ENCODE measurements around the gene TSPAN4. TPM values are rescaled to one million over a fixed set of nuclear protein-coding genes. Genes with fewer than 3 reads are reported as not detected.

The TSPAN4 gene
- total RNA-seq, 6 donors from 2014 or later = 91.3 to 181 (median 169) TPM

DNA sequence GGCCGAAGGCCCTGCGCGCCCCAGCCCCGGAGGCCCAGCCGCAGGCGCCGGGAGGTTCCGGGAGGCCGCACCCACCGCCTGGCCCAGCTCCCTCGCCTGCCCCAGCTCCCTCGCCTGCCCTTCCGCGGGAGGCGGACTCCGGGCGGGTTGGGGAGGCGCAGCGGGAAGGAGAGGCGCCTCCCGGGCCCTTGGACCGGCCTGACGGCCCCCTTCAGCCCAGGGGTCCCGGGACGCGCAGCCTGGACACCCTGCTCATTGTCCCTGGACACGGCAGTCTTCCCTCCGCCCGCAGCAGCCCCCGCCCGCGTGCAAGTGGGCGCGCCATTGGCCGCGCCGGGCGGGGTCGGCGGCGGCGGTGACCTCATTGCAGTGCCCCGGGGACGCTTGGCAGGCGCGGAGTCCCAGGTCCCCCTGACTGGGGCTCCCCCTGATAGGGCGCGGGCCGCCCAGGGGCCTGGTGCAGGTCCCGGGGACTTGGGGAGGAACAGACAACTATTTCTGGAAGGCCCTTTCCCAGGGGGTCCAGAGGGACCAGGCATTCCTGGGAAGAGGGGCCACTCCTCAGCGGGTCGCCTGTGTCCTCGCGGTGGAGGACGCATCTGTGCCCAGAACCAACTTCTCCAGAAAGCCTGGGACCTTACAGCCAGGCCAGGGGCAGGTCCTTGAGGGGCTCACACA is 9.4 kb upstream of the TSPAN4 start:
- peaks cover 5 to 26% (median 25%) of the 10 kb centered on the region in 4 donors for H3K36me3 ChIP-seq
- no peaks in the 10 kb centered on the region for H3K9me3 ChIP-seq
- WGBS, 2 donors = 0% methylated on average over 23 to 38 of the region's 55 CpGs
- peak in 3 of 4 donors; percentile 25 to 78 (median 64) for TF ChIP-seq POLR2A (IDR thresholded peaks at IDR 0.05)
- TF ChIP-seq, protein P1, sequence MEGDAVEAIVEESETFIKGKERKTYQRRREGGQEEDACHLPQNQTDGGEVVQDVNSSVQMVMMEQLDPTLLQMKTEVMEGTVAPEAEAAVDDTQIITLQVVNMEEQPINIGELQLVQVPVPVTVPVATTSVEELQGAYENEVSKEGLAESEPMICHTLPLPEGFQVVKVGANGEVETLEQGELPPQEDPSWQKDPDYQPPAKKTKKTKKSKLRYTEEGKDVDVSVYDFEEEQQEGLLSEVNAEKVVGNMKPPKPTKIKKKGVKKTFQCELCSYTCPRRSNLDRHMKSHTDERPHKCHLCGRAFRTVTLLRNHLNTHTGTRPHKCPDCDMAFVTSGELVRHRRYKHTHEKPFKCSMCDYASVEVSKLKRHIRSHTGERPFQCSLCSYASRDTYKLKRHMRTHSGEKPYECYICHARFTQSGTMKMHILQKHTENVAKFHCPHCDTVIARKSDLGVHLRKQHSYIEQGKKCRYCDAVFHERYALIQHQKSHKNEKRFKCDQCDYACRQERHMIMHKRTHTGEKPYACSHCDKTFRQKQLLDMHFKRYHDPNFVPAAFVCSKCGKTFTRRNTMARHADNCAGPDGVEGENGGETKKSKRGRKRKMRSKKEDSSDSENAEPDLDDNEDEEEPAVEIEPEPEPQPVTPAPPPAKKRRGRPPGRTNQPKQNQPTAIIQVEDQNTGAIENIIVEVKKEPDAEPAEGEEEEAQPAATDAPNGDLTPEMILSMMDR (IDR thresholded peaks at IDR 0.05) = peak in 1 of 6 experiments; percentile 18
- peak in 1 of 4 donors; percentile 47 for TF ChIP-seq EP300 (IDR thresholded peaks at IDR 0.05)
- TF ChIP-seq POLR2AphosphoS5 (IDR thresholded peaks at IDR 0.05) = peak; percentile 5 to 56
- peaks cover 66 to 92% (median 73%) of the 10 kb centered on the region in 4 donors for H3K4me1 ChIP-seq
- ATAC-seq (ENCODE audit: low FRiP score in 2 of 2) (peak in 1 of 2 donors; percentile 60), DNase-seq (peak in 1 of 2 donors; percentile 93)
- H3K4me3 ChIP-seq = peak overlapping the region; percentile 52 to 95 (median 81)
- H3K27me3 ChIP-seq = peaks cover 0 to 4% (median 0%) of the 10 kb centered on the region in 4 donors
- H3K27ac ChIP-seq = peak overlapping the region; percentile 87 to 94 (median 92)

DNA sequence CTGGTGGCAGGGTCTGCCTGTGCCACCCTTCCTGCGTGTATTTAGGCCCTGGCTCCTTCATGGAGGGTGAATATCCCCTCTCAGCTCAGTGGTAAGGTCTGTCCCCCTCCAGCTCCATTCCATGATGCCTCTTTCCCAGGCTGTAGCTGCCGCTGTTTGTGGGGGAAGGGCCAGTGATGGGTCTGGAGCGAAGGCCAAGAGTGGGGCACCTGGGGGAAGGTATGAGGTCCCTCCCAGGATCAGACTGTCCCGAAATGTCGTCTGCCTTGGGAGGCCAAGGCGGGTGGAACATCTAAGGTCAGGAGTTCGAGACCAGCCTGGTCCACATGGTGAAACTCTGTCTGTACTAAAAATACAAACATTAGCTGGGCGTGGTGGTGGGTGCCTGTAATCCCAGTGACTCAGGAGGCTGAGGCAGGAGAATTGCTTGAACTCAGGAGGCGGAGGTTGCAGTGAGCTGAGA is 8.8 kb upstream of the TSPAN4 start:
- TF ChIP-seq POLR2A (IDR thresholded peaks at IDR 0.05) (no peak), POLR2AphosphoS5 (IDR thresholded peaks at IDR 0.05) (no peak), EP300 (IDR thresholded peaks at IDR 0.05) (no peak)
- TF ChIP-seq, protein P1 (IDR thresholded peaks at IDR 0.05) = no peak

DNA sequence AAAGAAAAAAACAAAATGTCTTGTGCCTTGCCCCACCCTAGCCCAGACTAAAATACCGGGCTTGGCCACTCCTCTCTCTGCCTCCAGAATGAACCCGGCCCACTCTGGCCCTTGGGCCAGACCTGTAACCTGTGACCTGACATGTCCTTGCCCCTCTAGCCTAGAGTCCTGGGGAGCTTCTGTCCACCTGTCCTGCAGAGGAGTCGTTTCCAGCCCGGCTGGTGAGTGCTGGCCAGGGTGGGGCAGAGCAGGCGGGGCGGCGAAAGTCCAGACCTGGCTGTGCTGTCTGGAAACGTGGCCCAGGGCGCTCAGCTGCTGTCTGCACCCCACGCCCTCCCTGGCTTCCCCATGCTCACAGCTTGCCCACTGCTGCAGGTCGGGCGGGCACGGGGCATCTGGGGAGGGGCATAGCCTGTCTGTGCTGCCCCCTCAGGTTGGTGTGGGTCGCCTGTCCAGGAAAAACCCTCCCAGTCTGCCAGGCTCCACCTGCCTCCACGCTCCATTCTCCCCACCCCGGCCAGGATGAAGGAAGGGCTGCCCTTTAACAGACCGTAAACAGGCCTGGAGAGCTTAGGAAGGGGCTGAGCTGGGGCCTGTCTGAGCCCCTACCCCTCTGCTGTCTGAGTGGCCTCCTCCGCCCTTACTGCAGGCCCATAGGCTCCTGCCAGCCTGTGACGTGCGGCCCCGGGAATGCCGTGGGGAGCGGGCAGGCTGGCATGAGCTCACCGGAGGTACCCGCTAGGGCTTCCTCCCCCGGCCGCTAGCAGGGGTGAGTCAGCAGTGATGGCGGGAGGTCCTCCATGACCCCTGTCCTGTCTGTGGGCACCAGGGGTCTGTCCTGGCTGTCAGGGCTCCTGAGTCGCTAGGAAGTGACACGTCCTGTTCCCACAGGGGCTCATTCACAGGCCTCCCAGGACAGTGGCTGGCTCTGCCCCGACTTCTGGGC is 8.0 kb upstream of the TSPAN4 start:
- DNase-seq (peak; percentile 90 to 93), ATAC-seq (ENCODE audit: low FRiP score in 2 of 2) (peak; percentile 19 to 64)
- 13 to 19% methylated on average over 7 to 27 of the region's 31 CpGs for WGBS, 2 donors
- Histone ChIP-seq H3K36me3 (peaks cover 15 to 40% (median 39%) of the 10 kb centered on the region in 4 donors), H3K4me3 (peak overlapping the region in 3 of 4 donors; percentile 52 to 95 (median 80)), H3K9me3 (no peaks in the 10 kb centered on the region), H3K27me3 (peaks cover 0 to 4% (median 0%) of the 10 kb centered on the region in 4 donors), H3K4me1 (peaks cover 56 to 92% (median 63%) of the 10 kb centered on the region in 4 donors), H3K27ac (peak overlapping the region; percentile 87 to 94 (median 92))
- peak in 3 of 4 donors; percentile 23 to 64 (median 58) for TF ChIP-seq POLR2A (IDR thresholded peaks at IDR 0.05)
- TF ChIP-seq POLR2AphosphoS5 (IDR thresholded peaks at IDR 0.05) = peak; percentile 71 to 79
- peak in 2 of 4 donors; percentile 1 to 21 for TF ChIP-seq EP300 (IDR thresholded peaks at IDR 0.05)
- TF ChIP-seq, protein P1 (IDR thresholded peaks at IDR 0.05) = peak in 2 of 6 experiments; percentile 18 to 23

More for the DNA sequence above, 8.8 kb upstream of the TSPAN4 start:
- peaks cover 0 to 4% (median 0%) of the 10 kb centered on the region in 4 donors for H3K27me3 ChIP-seq
- ATAC-seq (ENCODE audit: low FRiP score in 2 of 2) = no peak
- peak overlapping the region; percentile 52 to 95 (median 81) for H3K4me3 ChIP-seq
- no peaks in the 10 kb centered on the region for H3K9me3 ChIP-seq
- 47 to 69% methylated on average over 8 to 9 of the region's 9 CpGs for WGBS, 2 donors
- peaks cover 8 to 32% (median 31%) of the 10 kb centered on the region in 4 donors for H3K36me3 ChIP-seq
- peaks cover 63 to 92% (median 69%) of the 10 kb centered on the region in 4 donors for H3K4me1 ChIP-seq
- H3K27ac ChIP-seq = peak overlapping the region; percentile 87 to 94 (median 92)
- no peak for DNase-seq

DNA sequence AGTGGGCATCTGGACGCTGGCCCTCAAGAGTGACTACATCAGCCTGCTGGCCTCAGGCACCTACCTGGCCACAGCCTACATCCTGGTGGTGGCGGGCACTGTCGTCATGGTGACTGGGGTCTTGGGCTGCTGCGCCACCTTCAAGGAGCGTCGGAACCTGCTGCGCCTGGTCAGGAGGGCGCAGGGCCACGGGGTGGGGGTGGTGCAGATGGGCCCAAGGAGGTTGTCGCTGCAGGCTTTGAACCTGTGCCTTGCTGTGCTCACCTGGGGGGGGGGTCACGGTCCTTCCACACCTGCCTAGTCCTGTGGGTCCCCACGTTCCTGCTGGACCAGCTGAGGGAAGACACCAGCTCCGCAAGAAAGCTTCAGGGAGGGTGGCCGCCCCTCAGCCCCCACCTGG is 6.4 kb upstream of the TSPAN4 start:
- Histone ChIP-seq H3K4me1 (peaks cover 50 to 92% (median 60%) of the 10 kb centered on the region in 4 donors), H3K27ac (peak overlapping the region; percentile 24 to 94 (median 63)), H3K9me3 (no peaks in the 10 kb centered on the region), H3K36me3 (peaks cover 20 to 52% (median 49%) of the 10 kb centered on the region in 4 donors), H3K4me3 (no peak overlapping the region), H3K27me3 (no peaks in the 10 kb centered on the region)
- WGBS, 2 donors = 86% methylated on average over 4 of the region's 14 CpGs; no CpG with 5 or more reads in 1 of the 2 donors
- ATAC-seq (ENCODE audit: low FRiP score in 2 of 2) (no peak), DNase-seq (peak in 1 of 2 donors; percentile 70)
- TF ChIP-seq, protein P1 (IDR thresholded peaks at IDR 0.05) = no peak
- TF ChIP-seq EP300 (IDR thresholded peaks at IDR 0.05) = no peak
- TF ChIP-seq POLR2AphosphoS5 (IDR thresholded peaks at IDR 0.05) = no peak
- no peak for TF ChIP-seq POLR2A (IDR thresholded peaks at IDR 0.05)
